MCF 10A (cell line): Measurements from ENCODE around the gene VPS16. TPM values are rescaled to one million over a fixed set of nuclear protein-coding genes. Genes with fewer than 3 reads are reported as not detected.

Source experiments
- BruUV-seq: library from RNA; stranded (reverse); fragments of 400-500 nt; replicated peaks from 2 replicates; lab custom pipeline; 2021; lab: Mats Ljungman, UMichigan
- CTCF ChIA-PET: fragments of 300-600 bp; sonication (Branson Sonifier 250); formaldehyde crosslinking; extraction: SDS; loops from one replicate; lab custom pipeline; 2021; ENCODE audit warnings: antibody characterized with exemption, inconsistent platforms; lab: Yijun Ruan, JAX
- POLR2A ChIA-PET: fragments of 300-600, 350-650 bp; sonication (Branson Sonifier 250); formaldehyde crosslinking; extraction: SDS; loops from one replicate; lab custom pipeline; 2020; ENCODE audit warnings: antibody characterized with exemption, inconsistent platforms; lab: Yijun Ruan, JAX
- DNase-seq: peaks from one replicate; pipeline ENCODE4 v3.0.0-alpha.2; 2018; ENCODE audit not compliant: unreplicated experiment
- H3K27ac Mint-ChIP-seq: one replicate; pipeline ENCODE4 v1.8.0; 2022; ENCODE audit warnings: mild to moderate bottlenecking, low read depth, mixed read lengths; ENCODE audit not compliant: unreplicated experiment
- H3K27me3 Mint-ChIP-seq: one replicate; pipeline ENCODE4 v1.8.0; 2022; ENCODE audit warnings: mixed read lengths; ENCODE audit not compliant: insufficient read depth, unreplicated experiment
- H3K36me3 Mint-ChIP-seq: one replicate; pipeline ENCODE4 v1.8.0; 2022; ENCODE audit warnings: mild to moderate bottlenecking, moderate library complexity, mixed read lengths; ENCODE audit not compliant: insufficient read depth, unreplicated experiment
- H3K4me1 Mint-ChIP-seq: one replicate; pipeline ENCODE4 v1.8.0; 2022; ENCODE audit warnings: mixed read lengths; ENCODE audit not compliant: insufficient read depth, unreplicated experiment
- H3K4me3 Mint-ChIP-seq: one replicate; pipeline ENCODE4 v1.8.0; 2022; ENCODE audit warnings: mild to moderate bottlenecking, moderate library complexity, mixed read lengths; ENCODE audit not compliant: unreplicated experiment
- H3K9me3 Mint-ChIP-seq: one replicate; pipeline ENCODE4 v1.8.0; 2022; ENCODE audit warnings: mixed read lengths; ENCODE audit not compliant: unreplicated experiment
- intact Hi-C: fragments of 100-400 bp; cut with micrococcal nuclease; formaldehyde crosslinking; loops from 2 replicates; pipeline ENCODE4 v1.14.1; 2022
- total RNA-seq: library from RNA; stranded (reverse); gene quantifications from 2 replicates; pipeline ENCODE4 v1.2.3, GENCODE V29; 2022
- TF ChIP-seq, protein P1 (sequence below): fragments of 200-600 bp; IDR thresholded peaks from one replicate; pipeline ENCODE4 v1.8.0; 2022; ENCODE audit warnings: antibody characterized with exemption, mild to moderate bottlenecking; ENCODE audit not compliant: unreplicated experiment

Gene VPS16
- total RNA-seq, 1 experiment from 2014 or later = 32.6 TPM

DNA sequence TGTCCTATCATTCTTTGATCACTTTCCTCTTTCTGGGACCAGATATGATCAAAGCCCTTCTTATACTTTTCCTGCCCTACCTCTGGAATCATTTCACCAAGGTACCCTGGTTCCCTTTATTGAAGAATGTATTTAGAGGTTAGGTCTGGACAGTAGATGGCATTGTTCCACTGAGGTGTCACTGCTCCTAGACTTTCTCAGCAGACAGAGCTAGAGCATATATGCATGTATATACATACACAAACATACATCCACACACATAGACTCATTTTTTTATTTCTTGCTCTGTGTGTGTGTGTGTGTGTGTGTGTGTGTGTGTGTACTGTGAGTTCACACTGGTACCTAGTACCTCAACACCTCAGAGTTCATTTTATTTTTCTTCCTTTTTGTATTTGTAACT, 73.6 kb downstream of the VPS16 start:
- H3K4me3 Mint-ChIP-seq = no peak overlapping the region

More for the DNA sequence above, 73.6 kb downstream of the VPS16 start:
- BruUV-seq = no TSS peak
- TF ChIP-seq, protein P1, sequence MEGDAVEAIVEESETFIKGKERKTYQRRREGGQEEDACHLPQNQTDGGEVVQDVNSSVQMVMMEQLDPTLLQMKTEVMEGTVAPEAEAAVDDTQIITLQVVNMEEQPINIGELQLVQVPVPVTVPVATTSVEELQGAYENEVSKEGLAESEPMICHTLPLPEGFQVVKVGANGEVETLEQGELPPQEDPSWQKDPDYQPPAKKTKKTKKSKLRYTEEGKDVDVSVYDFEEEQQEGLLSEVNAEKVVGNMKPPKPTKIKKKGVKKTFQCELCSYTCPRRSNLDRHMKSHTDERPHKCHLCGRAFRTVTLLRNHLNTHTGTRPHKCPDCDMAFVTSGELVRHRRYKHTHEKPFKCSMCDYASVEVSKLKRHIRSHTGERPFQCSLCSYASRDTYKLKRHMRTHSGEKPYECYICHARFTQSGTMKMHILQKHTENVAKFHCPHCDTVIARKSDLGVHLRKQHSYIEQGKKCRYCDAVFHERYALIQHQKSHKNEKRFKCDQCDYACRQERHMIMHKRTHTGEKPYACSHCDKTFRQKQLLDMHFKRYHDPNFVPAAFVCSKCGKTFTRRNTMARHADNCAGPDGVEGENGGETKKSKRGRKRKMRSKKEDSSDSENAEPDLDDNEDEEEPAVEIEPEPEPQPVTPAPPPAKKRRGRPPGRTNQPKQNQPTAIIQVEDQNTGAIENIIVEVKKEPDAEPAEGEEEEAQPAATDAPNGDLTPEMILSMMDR = no peak
- Mint-ChIP-seq H3K4me1 (no peaks in the 10 kb centered on the region), H3K27me3 (no peaks in the 10 kb centered on the region), H3K36me3 (no peaks in the 10 kb centered on the region), H3K9me3 (no peaks in the 10 kb centered on the region), H3K27ac (no peak overlapping the region)
- DNase-seq = peak; percentile 31
- CTCF ChIA-PET = interaction anchor here (0.6 to 2.3 kb wide), 5 partner anchors 9 to 87 kb away, joined by 3 to 7 read pairs (median 3); no protein-coding TSS in a partner anchor
- intact Hi-C loops = loop anchor here (1.0 kb wide), 1 partner anchor 87 kb away; no protein-coding TSS in a partner anchor
- POLR2A ChIA-PET = interaction anchor here (0.6 kb wide), 1 partner anchor 469 kb away, joined by 3 read pairs; no protein-coding TSS in a partner anchor

Other genes starting within 250 kb of the VPS16 start
- gene NOP56, start 188.1 kb upstream of the VPS16 start, total RNA-seq = 228 and 340 TPM in 2 replicates
- 80.5 and 102 TPM in 2 replicates for gene IDH3B, start 176.5 kb upstream of the VPS16 start, total RNA-seq
- not detected in 2 replicates for gene EBF4, start 148.0 kb upstream of the VPS16 start, total RNA-seq
- not detected in 2 replicates for gene CPXM1, start 40.1 kb upstream of the VPS16 start, total RNA-seq
- gene C20orf141, start 25.8 kb upstream of the VPS16 start, total RNA-seq = not detected in 2 replicates
- not detected in 2 replicates for gene TMEM239, start 24.4 kb upstream of the VPS16 start, total RNA-seq
- gene PCED1A, start 90 bp upstream of the VPS16 start, total RNA-seq = 42.1 and 46.4 TPM in 2 replicates
- gene PTPRA, start 32.7 kb downstream of the VPS16 start, total RNA-seq = 29.3 TPM in 2 replicates
- gene GNRH2, start 202.9 kb downstream of the VPS16 start, total RNA-seq = 0.88 and 1.0 TPM in 2 replicates
- 62.6 and 68.4 TPM in 2 replicates for gene MRPS26, start 205.3 kb downstream of the VPS16 start, total RNA-seq
- gene OXT, start 230.9 kb downstream of the VPS16 start, total RNA-seq = not detected in 2 replicates
- not detected in 2 replicates for gene AVP, start 244.0 kb downstream of the VPS16 start, total RNA-seq